ENCODE results near the gene SLC24A3.

The SLC24A3 gene

GRCh38 chr20:19249106-19249879 is 36.9 kb downstream of the SLC24A3 start:
- no peak for TF ChIP-seq POLR2A (IDR thresholded peaks at IDR 0.05; ENCODE audit: extremely low read depth, insufficient read length)
- peak; percentile 74 for TF ChIP-seq MYC (IDR thresholded peaks at IDR 0.05; ENCODE audit: low read depth, low read length)
- peak; percentile 77 for TF ChIP-seq MAX (IDR thresholded peaks at IDR 0.05; ENCODE audit: low read depth, low read length)
- peak; percentile 15 for TF ChIP-seq CTCF (IDR thresholded peaks at IDR 0.05; ENCODE audit: low read depth, low read length)
- H3K4me3 ChIP-seq (ENCODE audit: low read depth, low read length), result no peak overlapping the region
- DNase-seq (ENCODE audit: low read depth), result peak; percentile 80

GRCh38 chr20:19250346-19250745 is 37.9 kb downstream of the SLC24A3 start:
- H3K4me3 ChIP-seq (ENCODE audit: low read depth, low read length), result no peak overlapping the region
- TF ChIP-seq MYC (IDR thresholded peaks at IDR 0.05; ENCODE audit: low read depth, low read length) (no peak), POLR2A (IDR thresholded peaks at IDR 0.05; ENCODE audit: extremely low read depth, insufficient read length) (no peak), MAX (IDR thresholded peaks at IDR 0.05; ENCODE audit: low read depth, low read length) (no peak), CTCF (IDR thresholded peaks at IDR 0.05; ENCODE audit: low read depth, low read length) (no peak)
- DNase-seq (ENCODE audit: low read depth), result no peak

GRCh38 chr20:19251506-19251905 is 39.1 kb downstream of the SLC24A3 start:
- no peak overlapping the region for H3K4me3 ChIP-seq (ENCODE audit: low read depth, low read length)
- TF ChIP-seq CTCF (IDR thresholded peaks at IDR 0.05; ENCODE audit: low read depth, low read length) (no peak), MYC (IDR thresholded peaks at IDR 0.05; ENCODE audit: low read depth, low read length) (no peak), MAX (IDR thresholded peaks at IDR 0.05; ENCODE audit: low read depth, low read length) (no peak), POLR2A (IDR thresholded peaks at IDR 0.05; ENCODE audit: extremely low read depth, insufficient read length) (no peak)
- DNase-seq (ENCODE audit: low read depth), result no peak

- no peak for TF ChIP-seq MYC (IDR thresholded peaks at IDR 0.05; ENCODE audit: low read depth, low read length)
- TF ChIP-seq MAX (IDR thresholded peaks at IDR 0.05; ENCODE audit: low read depth, low read length), result no peak
- no peak for TF ChIP-seq CTCF (IDR thresholded peaks at IDR 0.05; ENCODE audit: low read depth, low read length)
- DNase-seq (ENCODE audit: low read depth), result no peak
Measured at GRCh38 chr20:19251958-19252357, 39.5 kb downstream of the SLC24A3 start.

GRCh38 chr20:19252451-19253120 is 40.1 kb downstream of the SLC24A3 start:
- DNase-seq (ENCODE audit: low read depth), result peak; percentile 95
- no peak for TF ChIP-seq POLR2A (IDR thresholded peaks at IDR 0.05; ENCODE audit: extremely low read depth, insufficient read length)
- no peak; the same call in none of the 2 replicates for TF ChIP-seq MYC (IDR thresholded peaks at IDR 0.05; ENCODE audit: low read depth, low read length)
- TF ChIP-seq CTCF (IDR thresholded peaks at IDR 0.05; ENCODE audit: low read depth, low read length), result no peak
- TF ChIP-seq MAX (IDR thresholded peaks at IDR 0.05; ENCODE audit: low read depth, low read length), result peak; percentile 69; the same call in 1 of the 2 replicates
- H3K4me3 ChIP-seq (ENCODE audit: low read depth, low read length), result peak overlapping the region; percentile 8

More at GRCh38 chr20:19251958-19252357, 39.5 kb downstream of the SLC24A3 start:
- H3K4me3 ChIP-seq (ENCODE audit: low read depth, low read length), result peak overlapping the region; percentile 8

Measured in NB4 (cell line).